ENCODE measurements around the gene MC2R. TPM values are rescaled to one million over a fixed set of nuclear protein-coding genes. Genes with fewer than 3 reads are reported as not detected.

MC2R gene
- total and polyA plus RNA-seq, 2 donors (not counting 1 experiment from before 2014, with no cell fraction given): not detected

DNA sequence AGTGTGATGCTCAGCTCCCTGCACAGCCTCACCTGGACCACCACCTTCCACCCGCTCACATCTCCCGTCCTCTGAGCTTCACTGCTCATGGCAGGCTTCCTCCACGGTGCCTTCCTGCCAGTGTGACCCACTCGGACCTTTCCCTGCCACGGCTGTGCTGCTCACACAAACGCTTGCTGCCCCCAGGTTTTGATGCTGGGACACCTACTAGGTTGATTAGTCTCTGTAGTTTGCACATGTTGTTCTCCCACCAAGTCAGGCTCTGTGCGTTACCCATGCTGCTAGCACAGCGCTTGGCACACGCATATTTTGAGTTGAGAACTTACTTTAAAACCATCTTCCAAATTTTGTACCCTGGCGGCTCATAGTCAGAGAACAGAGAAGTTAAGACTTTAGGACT, 2.1 kb downstream of the MC2R start:
- Histone ChIP-seq H3K4me3 (replicated peaks in 1 of 4; ENCODE audit: control extremely low read depth in 1 of 4, insufficient read depth in 1 of 4, low read depth in 3 of 4, low read length in 4 of 4) (no peak overlapping the region), H3K36me3 (ENCODE audit: control insufficient read depth, insufficient read depth, low read length) (no peaks in the 10 kb centered on the region), H3K79me2 (ENCODE audit: control insufficient read depth, insufficient read depth, low read length) (no peaks in the 10 kb centered on the region), H3K4me2 (ENCODE audit: extremely low read depth, insufficient read depth, low read length) (no peak overlapping the region), H3K4me1 (ENCODE audit: control insufficient read depth, extremely low read depth, insufficient read depth, low read length) (no peaks in the 10 kb centered on the region), H3K27ac (ENCODE audit: insufficient read depth, low read length) (no peak overlapping the region), H3K27me3 (ENCODE audit: control insufficient read depth, insufficient read depth, low read length) (no peaks in the 10 kb centered on the region), H3K9ac (ENCODE audit: insufficient read depth, low read length) (no peak overlapping the region), H4K20me1 (ENCODE audit: control insufficient read depth, extremely low read depth, insufficient read depth, low read length) (no peaks in the 10 kb centered on the region), H3K9me3 (ENCODE audit: control insufficient read depth, insufficient read depth, low read depth, low read length) (no peaks in the 10 kb centered on the region), H2AFZ (ENCODE audit: low read length) (no peak overlapping the region)
- TF ChIP-seq EZH2 (IDR thresholded peaks at IDR 0.05; ENCODE audit: low read length, missing control alignments): no peak
- TF ChIP-seq, protein P1, sequence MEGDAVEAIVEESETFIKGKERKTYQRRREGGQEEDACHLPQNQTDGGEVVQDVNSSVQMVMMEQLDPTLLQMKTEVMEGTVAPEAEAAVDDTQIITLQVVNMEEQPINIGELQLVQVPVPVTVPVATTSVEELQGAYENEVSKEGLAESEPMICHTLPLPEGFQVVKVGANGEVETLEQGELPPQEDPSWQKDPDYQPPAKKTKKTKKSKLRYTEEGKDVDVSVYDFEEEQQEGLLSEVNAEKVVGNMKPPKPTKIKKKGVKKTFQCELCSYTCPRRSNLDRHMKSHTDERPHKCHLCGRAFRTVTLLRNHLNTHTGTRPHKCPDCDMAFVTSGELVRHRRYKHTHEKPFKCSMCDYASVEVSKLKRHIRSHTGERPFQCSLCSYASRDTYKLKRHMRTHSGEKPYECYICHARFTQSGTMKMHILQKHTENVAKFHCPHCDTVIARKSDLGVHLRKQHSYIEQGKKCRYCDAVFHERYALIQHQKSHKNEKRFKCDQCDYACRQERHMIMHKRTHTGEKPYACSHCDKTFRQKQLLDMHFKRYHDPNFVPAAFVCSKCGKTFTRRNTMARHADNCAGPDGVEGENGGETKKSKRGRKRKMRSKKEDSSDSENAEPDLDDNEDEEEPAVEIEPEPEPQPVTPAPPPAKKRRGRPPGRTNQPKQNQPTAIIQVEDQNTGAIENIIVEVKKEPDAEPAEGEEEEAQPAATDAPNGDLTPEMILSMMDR (conservative IDR thresholded peaks at IDR 0.05 in 1 of 2, IDR thresholded peaks at IDR 0.05 in 1 of 2; ENCODE audit: low read depth in 1 of 2, low read length in 2 of 2): no peak
- no peak for DNase-seq (ENCODE audit: low read depth in 2 of 2)

DNA sequence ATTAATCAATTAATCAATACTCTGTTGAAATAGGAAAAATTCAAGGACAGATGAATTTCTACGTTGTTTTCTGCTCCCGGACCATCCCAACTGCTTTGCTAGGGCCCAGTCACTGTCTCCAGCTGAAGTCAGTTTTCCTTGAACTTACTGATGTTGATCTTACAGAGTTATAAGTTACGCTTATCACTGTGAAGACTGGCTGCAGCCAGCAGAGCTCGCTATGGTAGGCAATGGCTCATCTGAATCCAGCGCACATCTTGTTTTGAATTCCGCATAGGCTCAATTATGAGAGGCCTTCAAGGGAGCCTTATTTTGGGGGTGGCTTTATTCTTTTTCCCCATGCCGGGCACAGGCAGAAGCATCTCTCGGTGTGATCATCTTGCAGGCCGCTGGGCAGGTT, 2.7 kb downstream of the MC2R start:
- H3K36me3 ChIP-seq (ENCODE audit: control insufficient read depth, insufficient read depth, low read length): no peaks in the 10 kb centered on the region
- H3K4me3 ChIP-seq (replicated peaks in 1 of 4; ENCODE audit: control extremely low read depth in 1 of 4, insufficient read depth in 1 of 4, low read depth in 3 of 4, low read length in 4 of 4): no peak overlapping the region
- no peak overlapping the region for H3K9ac ChIP-seq (ENCODE audit: insufficient read depth, low read length)
- TF ChIP-seq, protein P1 (conservative IDR thresholded peaks at IDR 0.05 in 1 of 2, IDR thresholded peaks at IDR 0.05 in 1 of 2; ENCODE audit: low read depth in 1 of 2, low read length in 2 of 2): no peak
- no peak for TF ChIP-seq EZH2 (IDR thresholded peaks at IDR 0.05; ENCODE audit: low read length, missing control alignments)
- no peaks in the 10 kb centered on the region for H4K20me1 ChIP-seq (ENCODE audit: control insufficient read depth, extremely low read depth, insufficient read depth, low read length)
- H3K27ac ChIP-seq (ENCODE audit: insufficient read depth, low read length): no peak overlapping the region
- no peak overlapping the region for H3K4me2 ChIP-seq (ENCODE audit: extremely low read depth, insufficient read depth, low read length)
- no peak for DNase-seq (ENCODE audit: low read depth in 2 of 2)
- no peaks in the 10 kb centered on the region for H3K79me2 ChIP-seq (ENCODE audit: control insufficient read depth, insufficient read depth, low read length)
- no peaks in the 10 kb centered on the region for H3K4me1 ChIP-seq (ENCODE audit: control insufficient read depth, extremely low read depth, insufficient read depth, low read length)
- H3K27me3 ChIP-seq (ENCODE audit: control insufficient read depth, insufficient read depth, low read length): no peaks in the 10 kb centered on the region
- no peaks in the 10 kb centered on the region for H3K9me3 ChIP-seq (ENCODE audit: control insufficient read depth, insufficient read depth, low read depth, low read length)
- H2AFZ ChIP-seq (ENCODE audit: low read length): no peak overlapping the region

DNA sequence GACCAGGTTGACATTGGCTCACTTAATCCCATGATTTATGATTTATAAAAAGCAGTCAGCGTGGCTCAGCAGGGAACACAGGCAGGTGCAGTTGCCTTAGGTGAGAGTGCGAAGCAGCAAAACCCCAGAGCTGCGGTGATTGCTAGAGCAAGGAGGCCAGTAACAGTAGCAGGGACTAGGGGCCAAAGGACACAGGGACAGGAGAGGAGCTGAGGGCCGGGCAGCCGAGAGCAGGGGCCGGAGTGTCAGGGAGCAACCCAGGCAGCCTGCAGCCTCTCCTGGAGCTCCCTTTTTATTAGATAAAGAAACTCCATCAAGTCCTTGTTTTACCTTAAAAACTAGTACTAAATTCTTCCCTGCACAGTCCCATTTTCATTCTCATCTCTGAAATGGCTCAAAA, 4.3 kb downstream of the MC2R start:
- H3K4me1 ChIP-seq (ENCODE audit: control insufficient read depth, extremely low read depth, insufficient read depth, low read length): no peaks in the 10 kb centered on the region
- no peaks in the 10 kb centered on the region for H3K79me2 ChIP-seq (ENCODE audit: control insufficient read depth, insufficient read depth, low read length)
- no peak overlapping the region for H3K4me2 ChIP-seq (ENCODE audit: extremely low read depth, insufficient read depth, low read length)
- no peaks in the 10 kb centered on the region for H3K9me3 ChIP-seq (ENCODE audit: control insufficient read depth, insufficient read depth, low read depth, low read length)
- no peak overlapping the region for H2AFZ ChIP-seq (ENCODE audit: low read length)
- H3K36me3 ChIP-seq (ENCODE audit: control insufficient read depth, insufficient read depth, low read length): no peaks in the 10 kb centered on the region
- H3K9ac ChIP-seq (ENCODE audit: insufficient read depth, low read length): no peak overlapping the region
- no peaks in the 10 kb centered on the region for H4K20me1 ChIP-seq (ENCODE audit: control insufficient read depth, extremely low read depth, insufficient read depth, low read length)
- no peak for DNase-seq (ENCODE audit: low read depth in 2 of 2)
- TF ChIP-seq EZH2 (IDR thresholded peaks at IDR 0.05; ENCODE audit: low read length, missing control alignments): no peak
- TF ChIP-seq, protein P1 (conservative IDR thresholded peaks at IDR 0.05 in 1 of 2, IDR thresholded peaks at IDR 0.05 in 1 of 2; ENCODE audit: low read depth in 1 of 2, low read length in 2 of 2): no peak
- H3K27me3 ChIP-seq (ENCODE audit: control insufficient read depth, insufficient read depth, low read length): no peaks in the 10 kb centered on the region
- no peak overlapping the region for H3K27ac ChIP-seq (ENCODE audit: insufficient read depth, low read length)
- H3K4me3 ChIP-seq (replicated peaks in 1 of 4; ENCODE audit: control extremely low read depth in 1 of 4, insufficient read depth in 1 of 4, low read depth in 3 of 4, low read length in 4 of 4): no peak overlapping the region

All from fibroblast of lung (primary cell).